Testis (tissue), 3 donors: ENCODE measurements around the gene FOXO6. TPM values are rescaled to one million over a fixed set of nuclear protein-coding genes. Genes with fewer than 3 reads are reported as not detected.

ENCODE experiments used
- DNase-seq: peaks from one replicate; pipeline ENCODE4 v3.0.0-alpha.2; 2019
- H3K27ac ChIP-seq, 2 donors: fragments of 200-600 bp; sonication (generic); one replicate each; pipeline ENCODE4 v1.5.1; 2019
- H3K27me3 ChIP-seq: fragments of 200-600 bp; sonication (generic); one replicate; pipeline ENCODE4 v1.5.1; 2019
- H3K36me3 ChIP-seq: fragments of 200-600 bp; sonication (generic); one replicate; pipeline ENCODE4 v1.5.1; 2017; ENCODE audit warnings: low read depth; ENCODE audit errors: missing control alignments
- H3K4me1 ChIP-seq: fragments of 200-600 bp; sonication (generic); one replicate; pipeline ENCODE4 v1.5.1; 2019
- H3K4me3 ChIP-seq, 2 donors: fragments of 200-600 bp; sonication (generic); one replicate each; pipeline ENCODE4 v1.5.1; 2017 to 2019
- H3K9me3 ChIP-seq: fragments of 200-600 bp; sonication (generic); one replicate; pipeline ENCODE4 v1.5.1; 2017
- POLR2A ChIP-seq: fragments of 450-650 bp; IDR thresholded peaks from one replicate; pipeline ENCODE4 v1.6.1; 2017; ENCODE audit warnings: antibody characterized with exemption, mild to moderate bottlenecking, moderate library complexity
- WGBS, 2 donors: methylation state at CpG; one replicate each; pipeline ENCODE4 v1.1.5; 2018; 5-methylcytosine and 5-hydroxymethylcytosine counted together
- intact Hi-C: fragments of 100-400 bp; cut with DNase I; formaldehyde crosslinking; loops from one replicate; pipeline ENCODE4 v1.15.1; 2023; ENCODE audit warnings: low total_unique reads
- polyA plus RNA-seq: library from polyadenylated mRNA; stranded (reverse); fragments of 350-450 nt; fragmentation: Illumina TruSeq; extraction: RNeasy Lipid Tissue Mini Kit (QIAGEN cat#74804); gene quantifications from one replicate; pipeline ENCODE4 v1.2.3, GENCODE V29; 2014; ENCODE audit warnings: low read depth, low replicate concordance; ENCODE audit not compliant: insufficient read depth
- total RNA-seq, 2 donors: library from RNA; depleted of rRNA; stranded (reverse); fragments of >200 nt; gene quantifications; one replicate each; pipeline ENCODE4 v1.2.3, GENCODE V29; 2016
- TF ChIP-seq, protein P1 (sequence below), 3 experiments: fragments of 450-650 bp in 2 of 3; fragments of 200-600 bp in 1 of 3; sonication (generic) in 1 of 3; IDR thresholded peaks; one replicate each; pipeline ENCODE4 v1.5.1; 2016 to 2019; ENCODE audit warnings: antibody characterized with exemption in 3 of 3, mild to moderate bottlenecking in 2 of 3, moderate library complexity in 1 of 3

The FOXO6 gene
- total and polyA plus RNA-seq, 3 donors from 2014 or later = 2.4 to 4.5 (median 3.8) TPM

DNA sequence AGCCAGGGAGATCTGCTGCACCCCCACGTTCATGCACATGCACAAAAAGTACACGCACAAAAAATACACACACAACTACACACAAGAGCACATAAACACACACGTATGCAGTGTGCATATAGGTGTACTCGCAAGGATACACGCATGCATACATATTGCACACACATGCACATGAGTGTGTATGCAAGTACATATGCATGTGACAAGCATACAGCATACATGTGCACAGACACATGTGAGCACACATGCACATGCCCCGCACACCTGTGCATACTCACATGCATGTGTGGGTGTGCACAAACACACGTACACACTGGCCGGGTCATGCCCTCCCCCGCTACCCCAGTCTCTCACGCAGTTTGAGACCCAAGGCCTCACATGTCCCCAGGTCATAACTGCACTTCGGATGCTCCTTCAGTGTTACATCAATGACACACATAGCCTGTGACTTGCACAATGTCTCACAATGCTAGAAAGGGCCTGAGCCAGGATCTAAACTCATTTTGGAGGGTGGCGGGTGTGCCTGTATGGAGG lies 52.6 kb downstream of the FOXO6 start:
- Histone ChIP-seq H3K4me1 (no peaks in the 10 kb centered on the region), H3K9me3 (no peaks in the 10 kb centered on the region), H3K27me3 (no peaks in the 10 kb centered on the region), H3K27ac (no peak overlapping the region), H3K36me3 (no peaks in the 10 kb centered on the region), H3K4me3 (no peak overlapping the region)
- DNase-seq = no peak
- TF ChIP-seq, protein P1, sequence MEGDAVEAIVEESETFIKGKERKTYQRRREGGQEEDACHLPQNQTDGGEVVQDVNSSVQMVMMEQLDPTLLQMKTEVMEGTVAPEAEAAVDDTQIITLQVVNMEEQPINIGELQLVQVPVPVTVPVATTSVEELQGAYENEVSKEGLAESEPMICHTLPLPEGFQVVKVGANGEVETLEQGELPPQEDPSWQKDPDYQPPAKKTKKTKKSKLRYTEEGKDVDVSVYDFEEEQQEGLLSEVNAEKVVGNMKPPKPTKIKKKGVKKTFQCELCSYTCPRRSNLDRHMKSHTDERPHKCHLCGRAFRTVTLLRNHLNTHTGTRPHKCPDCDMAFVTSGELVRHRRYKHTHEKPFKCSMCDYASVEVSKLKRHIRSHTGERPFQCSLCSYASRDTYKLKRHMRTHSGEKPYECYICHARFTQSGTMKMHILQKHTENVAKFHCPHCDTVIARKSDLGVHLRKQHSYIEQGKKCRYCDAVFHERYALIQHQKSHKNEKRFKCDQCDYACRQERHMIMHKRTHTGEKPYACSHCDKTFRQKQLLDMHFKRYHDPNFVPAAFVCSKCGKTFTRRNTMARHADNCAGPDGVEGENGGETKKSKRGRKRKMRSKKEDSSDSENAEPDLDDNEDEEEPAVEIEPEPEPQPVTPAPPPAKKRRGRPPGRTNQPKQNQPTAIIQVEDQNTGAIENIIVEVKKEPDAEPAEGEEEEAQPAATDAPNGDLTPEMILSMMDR (IDR thresholded peaks at IDR 0.05) = no peak
- no peak for TF ChIP-seq POLR2A
- WGBS, 2 donors = 88 to 92% methylated on average over 6 to 12 of the region's 12 CpGs
- intact Hi-C loops = no loop called here

DNA sequence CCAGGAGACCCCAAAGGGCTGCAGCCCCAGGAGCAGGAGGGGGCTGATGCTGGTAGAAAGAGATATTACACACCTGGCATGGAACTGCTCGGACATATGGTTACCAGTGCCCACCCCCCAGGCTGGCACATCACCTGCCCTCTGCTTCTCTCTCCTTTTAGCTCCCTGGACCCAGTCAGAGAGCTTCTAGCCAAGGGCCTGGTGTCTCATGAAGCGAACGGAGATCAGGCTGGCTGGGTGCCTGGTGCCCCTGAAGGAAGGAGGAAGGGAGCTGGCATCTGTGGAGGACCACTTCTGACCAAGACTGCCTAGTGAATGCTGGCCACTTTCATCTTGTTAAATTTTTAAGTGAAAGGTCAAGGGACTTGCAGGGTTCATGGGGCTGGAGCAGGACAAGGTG lies 53.1 kb downstream of the FOXO6 start:
- TF ChIP-seq, protein P1 (IDR thresholded peaks at IDR 0.05) = no peak
- TF ChIP-seq POLR2A = no peak
- Histone ChIP-seq H3K27ac (no peak overlapping the region), H3K4me1 (no peaks in the 10 kb centered on the region), H3K9me3 (no peaks in the 10 kb centered on the region), H3K27me3 (no peaks in the 10 kb centered on the region), H3K4me3 (no peak overlapping the region), H3K36me3 (no peaks in the 10 kb centered on the region)
- WGBS, 2 donors = 76 to 91% methylated on average over 3 of the region's 3 CpGs
- no peak for DNase-seq
- intact Hi-C loops = no loop called here

DNA sequence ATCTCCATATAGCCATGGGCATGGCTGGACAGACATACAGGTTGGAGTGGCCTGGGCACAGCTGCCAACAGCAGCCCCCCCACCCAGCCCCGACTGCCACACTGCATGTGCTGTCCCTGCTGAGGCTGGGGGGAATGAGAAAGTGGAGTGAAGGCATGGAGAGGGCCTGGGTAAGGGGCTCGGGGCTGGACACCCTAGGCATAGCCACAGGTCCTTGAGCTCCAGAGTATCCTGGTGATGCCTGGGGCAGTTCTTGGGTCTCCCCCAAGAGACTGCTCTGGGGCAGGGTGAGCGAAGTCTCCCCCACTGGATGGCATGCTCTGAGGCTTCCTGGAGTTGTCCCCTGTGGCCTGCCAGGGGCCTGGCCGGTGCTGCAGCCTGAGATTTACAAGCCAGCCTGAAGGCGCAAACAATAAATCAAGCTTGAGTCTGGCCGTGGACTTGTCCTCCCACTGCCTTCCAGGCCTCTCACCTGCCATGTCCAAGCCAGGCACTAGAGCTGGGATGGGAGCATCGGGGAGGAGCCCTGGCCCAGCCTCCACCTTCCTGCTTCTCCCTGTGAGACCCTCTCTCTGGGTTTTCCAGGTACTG lies 53.6 kb downstream of the FOXO6 start:
- TF ChIP-seq POLR2A = no peak
- TF ChIP-seq, protein P1 (IDR thresholded peaks at IDR 0.05) = no peak
- intact Hi-C loops = loop anchor here (5.0 kb wide), 1 partner anchor 133 kb away; no protein-coding TSS in a partner anchor
- WGBS, 2 donors = 83% methylated on average over 7 of the region's 7 CpGs; no CpG with 5 or more reads in 1 of the 2 donors

DNA sequence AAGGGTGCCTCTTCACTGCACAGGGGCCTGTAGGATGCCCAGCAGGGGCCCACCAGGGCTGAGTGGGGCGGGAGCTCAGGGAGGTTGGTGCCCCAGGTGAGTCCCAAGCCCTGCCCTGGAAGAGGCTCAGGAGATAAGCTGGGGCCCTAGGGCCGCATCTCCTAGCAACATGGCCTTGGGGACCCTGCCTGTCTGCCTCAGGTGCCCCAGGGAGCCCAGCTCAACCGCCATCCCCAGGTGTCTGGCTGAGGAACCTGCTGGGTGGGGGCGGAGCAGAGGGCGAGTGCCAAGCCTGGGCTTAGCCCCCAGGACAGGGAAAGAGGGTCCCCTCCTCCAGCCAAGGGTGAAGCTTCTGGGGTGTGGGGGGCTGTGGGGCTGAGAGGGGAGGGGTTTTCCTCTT lies 54.8 kb downstream of the FOXO6 start:
- intact Hi-C loops = loop anchor here (5.0 kb wide), 1 partner anchor 134 kb away; no protein-coding TSS in a partner anchor
- 98 to 100% methylated on average over 1 to 5 of the region's 5 CpGs for WGBS, 2 donors
- DNase-seq = no peak

More for the DNA sequence above, 53.6 kb downstream of the FOXO6 start:
- H3K4me3 ChIP-seq = no peak overlapping the region
- no peaks in the 10 kb centered on the region for H3K36me3 ChIP-seq
- DNase-seq = no peak
- no peaks in the 10 kb centered on the region for H3K27me3 ChIP-seq
- H3K9me3 ChIP-seq = no peaks in the 10 kb centered on the region
- no peak overlapping the region for H3K27ac ChIP-seq
- H3K4me1 ChIP-seq = no peaks in the 10 kb centered on the region

More for the DNA sequence above, 54.8 kb downstream of the FOXO6 start:
- H3K27ac ChIP-seq = no peak overlapping the region
- TF ChIP-seq, protein P1 (IDR thresholded peaks at IDR 0.05) = no peak
- no peak for TF ChIP-seq POLR2A
- no peaks in the 10 kb centered on the region for H3K4me1 ChIP-seq
- no peak overlapping the region for H3K4me3 ChIP-seq
- H3K27me3 ChIP-seq = no peaks in the 10 kb centered on the region
- no peaks in the 10 kb centered on the region for H3K36me3 ChIP-seq
- H3K9me3 ChIP-seq = no peaks in the 10 kb centered on the region
